CD4-positive, alpha-beta T cell treated with Interleukin-2 at 100 ng/mL for 4 hours (primary cell): ENCODE measurements around the gene MAN1A2.
A peak's percentile ranks its signal among the peaks of the same experiment; 100 is the strongest.
"Not testable (repeated sequence)": the region's sequence is repeated elsewhere in the genome, so short reads cannot be mapped to it uniquely, and the experiment has no call there.

Experiments used
- DNase-seq: peaks from one replicate; pipeline ENCODE4 v3.0.0-alpha.2; 2020; ENCODE audit warnings: low spot score

The MAN1A2 gene

DNA sequence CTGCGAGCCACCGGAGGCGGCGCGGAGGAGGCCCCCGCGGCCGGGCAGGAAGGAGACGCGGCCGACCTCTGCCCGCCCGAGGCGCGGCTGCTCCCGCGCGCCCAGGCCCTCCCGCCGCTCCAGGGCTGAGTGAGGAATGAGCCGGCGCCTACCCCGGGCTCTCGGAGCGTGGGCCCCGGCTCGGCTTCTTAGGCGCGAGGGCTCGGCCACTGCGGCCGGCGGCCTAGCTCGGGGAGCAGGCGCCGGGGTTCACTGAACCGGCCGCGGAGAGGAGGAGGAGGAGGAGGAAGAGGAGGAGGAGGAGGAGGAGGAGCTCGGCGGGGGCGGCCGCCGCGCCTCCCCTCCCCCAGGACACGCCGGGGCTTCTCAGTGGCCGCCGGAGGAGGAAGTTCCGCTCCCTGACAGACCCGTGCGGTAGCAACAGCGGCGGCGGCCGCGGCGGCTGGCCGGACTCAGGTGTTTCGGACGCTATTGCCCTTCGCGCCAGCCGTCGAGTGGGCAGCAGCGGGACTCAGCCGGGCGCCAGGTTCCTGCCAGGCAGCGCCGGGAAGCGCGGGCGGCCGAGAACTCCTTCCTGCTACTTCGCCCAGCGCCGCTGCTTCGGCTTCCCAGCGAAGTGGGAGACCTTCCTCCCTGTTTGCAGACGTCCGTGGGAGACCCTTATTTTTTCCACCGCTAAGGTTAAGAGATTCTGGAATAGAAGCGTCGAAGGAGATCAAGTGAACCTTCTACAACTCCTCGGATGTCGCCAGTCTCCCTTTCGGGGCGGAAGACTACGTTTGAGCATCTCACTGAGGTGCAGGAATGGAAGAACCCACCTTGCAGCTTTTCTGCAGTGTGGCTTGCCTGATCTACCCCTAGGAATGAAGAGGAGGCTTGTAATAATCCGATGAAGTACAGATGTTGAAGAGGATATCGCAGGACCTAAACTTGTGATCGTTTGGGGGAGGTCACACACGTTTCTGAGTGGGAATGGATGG is at the start of gene MAN1A2:
MAN1A2 (plus strand) TSS at position 404 of the 980 bp plus-strand sequence. CDS start 735 bp downstream, outside the sequence.
- DNase-seq = peak; percentile 78

DNA sequence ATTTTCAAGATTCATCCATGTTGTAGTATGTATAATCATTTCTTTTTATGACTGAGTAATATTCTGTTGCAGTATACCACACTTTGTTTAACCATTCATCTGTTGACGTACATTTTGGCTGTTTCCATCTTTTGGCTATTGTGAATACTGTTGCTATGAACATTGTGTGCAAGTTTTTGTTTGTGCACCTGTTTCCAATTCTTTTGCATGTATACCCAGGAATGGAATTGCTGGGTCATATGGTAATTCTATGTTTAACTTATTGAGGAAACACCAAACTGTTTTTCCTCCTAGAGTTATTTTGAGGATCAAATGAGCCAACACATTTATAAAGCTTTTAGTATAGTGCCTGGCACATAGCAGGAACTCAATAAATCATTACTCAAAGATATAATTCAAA is 49.2 kb upstream of the MAN1A2 start:
- DNase-seq = no peak

DNA sequence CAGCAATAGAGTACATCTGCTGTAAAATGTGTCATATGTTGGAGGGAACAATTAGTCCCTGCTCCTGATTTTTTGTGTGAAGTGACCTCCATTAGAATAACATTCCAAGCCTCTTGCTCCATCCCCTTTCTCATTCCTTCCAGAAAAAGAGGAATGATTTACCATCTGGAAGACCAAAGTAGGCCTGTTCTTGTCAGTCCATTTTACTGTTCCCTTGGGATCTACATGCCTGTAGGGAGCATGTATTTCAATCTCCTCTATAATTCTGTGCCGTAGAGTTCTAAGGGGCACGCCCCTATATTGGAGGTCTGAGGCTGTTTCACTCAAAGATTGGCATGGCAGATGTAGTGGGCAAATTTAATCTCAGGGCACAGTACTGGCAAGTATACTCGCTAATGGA is 48.8 kb upstream of the MAN1A2 start:
- no peak for DNase-seq

DNA sequence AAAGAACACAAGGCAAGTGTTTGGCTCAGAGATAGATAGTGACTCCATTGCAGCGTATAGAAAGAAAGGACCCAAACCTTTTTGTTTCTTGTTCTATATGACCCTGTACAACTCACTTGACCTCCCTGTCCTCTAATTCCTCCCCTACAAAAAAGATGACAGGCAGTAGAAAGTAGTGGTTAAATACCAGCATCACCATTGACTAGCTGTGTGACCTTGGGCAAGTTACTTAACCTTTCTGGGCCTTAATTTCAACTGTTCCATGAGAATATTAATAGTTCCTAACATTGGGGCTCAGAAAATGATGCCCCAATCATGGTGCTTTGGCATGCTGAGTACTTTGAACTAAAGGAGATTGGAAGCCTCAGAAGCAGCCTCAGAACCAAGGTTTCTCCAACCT is 46.7 kb upstream of the MAN1A2 start:
- no peak for DNase-seq

DNA sequence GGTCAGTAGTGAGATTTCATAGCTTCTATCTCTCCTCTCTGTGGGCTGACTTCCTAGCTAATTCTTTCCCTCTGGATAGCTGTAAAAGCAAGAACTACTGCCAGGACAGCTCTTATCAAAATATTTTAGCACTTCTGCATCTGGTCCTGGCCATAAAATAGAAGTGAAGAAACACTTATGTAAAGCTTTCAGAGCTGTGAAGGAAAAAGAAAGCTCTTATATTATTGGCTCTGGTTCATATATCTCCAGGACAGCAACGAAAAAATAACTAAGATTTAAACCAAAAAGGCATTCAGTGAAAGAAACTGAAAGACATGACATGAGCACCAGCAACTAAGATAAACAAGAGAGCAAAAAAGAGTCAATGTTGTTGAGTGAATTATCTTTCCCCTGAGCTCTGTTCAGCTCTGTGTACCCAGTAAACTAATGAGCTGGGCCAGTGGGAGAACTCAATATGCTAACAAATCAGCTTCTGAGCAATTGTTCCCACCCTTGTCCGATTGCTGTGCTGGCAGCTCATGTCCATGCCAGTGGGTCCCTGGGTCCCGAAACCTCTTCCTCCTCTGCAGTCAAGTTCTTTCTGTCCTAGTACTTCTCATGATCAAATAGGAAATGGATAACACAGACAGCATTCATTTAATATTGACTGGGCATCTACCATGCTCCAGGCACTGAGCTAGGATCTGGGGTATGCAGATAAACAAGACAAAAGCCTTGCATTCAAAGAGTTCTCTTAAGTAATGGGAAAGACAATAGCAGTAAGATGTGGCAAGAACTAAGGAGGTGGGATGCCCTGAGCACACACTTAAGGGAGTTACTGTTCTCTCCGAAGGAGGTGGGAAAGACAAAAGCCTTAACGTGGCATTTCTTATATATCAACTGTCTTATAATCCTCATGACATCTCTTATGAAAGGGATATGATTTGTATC is 45.3 kb upstream of the MAN1A2 start:
- no peak for DNase-seq

DNA sequence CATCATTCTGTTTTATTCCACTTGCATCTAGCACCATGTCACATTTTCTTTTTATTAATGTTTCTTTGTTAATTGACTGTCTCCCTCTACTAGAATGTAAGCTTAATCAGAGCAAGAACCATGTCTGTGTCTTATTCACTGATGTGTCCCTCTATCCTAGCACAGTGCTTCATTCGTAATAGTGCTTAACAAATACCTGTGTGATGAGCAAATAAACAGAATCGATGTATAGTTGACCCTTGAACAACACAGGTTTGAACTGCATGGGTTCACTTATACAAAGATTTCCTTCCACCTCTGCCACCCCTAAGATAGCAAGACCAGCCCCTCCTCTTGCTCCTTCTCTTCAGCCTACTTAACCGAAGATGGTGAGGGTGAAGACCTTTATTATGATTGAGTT is 42.9 kb upstream of the MAN1A2 start:
- no peak for DNase-seq

DNA sequence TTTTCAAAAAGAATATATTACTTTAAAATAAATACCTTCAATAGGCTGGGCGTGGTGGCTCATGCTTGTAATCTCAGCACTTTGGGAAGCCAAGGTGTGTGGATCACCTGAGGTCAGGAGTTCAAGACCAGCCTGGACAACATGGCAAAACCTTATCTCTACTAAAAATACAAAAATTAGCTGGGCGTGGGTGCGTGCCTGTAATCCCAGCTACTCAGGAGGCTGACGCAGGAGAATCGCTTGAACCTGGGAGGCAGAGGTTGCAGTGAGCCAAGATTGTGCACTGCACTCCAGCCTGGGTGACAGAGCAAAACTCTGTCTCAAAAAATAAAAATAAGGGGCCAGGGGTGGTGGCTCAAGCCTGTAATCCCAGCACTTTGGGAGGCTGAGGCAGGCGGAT is 41.2 kb upstream of the MAN1A2 start:
- not testable (repeated sequence) for DNase-seq

DNA sequence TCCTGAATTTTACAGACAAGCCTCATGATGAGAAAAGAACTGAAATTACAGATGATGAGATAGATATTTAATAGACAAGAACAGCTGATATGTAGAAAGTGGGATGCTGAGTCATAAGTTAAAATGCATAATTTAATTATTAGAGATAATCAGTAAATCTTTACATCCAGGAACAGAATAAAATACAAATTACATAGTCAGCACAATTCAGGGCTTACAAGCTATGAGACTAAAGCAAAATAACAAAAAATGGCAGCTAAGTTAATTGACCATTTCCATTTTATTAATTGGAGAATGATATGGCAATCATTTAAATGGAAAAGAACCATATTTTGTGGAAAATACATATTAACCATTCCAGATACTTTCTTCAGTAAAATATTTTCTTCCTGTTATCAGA is 40.2 kb upstream of the MAN1A2 start:
- DNase-seq = no peak

DNA sequence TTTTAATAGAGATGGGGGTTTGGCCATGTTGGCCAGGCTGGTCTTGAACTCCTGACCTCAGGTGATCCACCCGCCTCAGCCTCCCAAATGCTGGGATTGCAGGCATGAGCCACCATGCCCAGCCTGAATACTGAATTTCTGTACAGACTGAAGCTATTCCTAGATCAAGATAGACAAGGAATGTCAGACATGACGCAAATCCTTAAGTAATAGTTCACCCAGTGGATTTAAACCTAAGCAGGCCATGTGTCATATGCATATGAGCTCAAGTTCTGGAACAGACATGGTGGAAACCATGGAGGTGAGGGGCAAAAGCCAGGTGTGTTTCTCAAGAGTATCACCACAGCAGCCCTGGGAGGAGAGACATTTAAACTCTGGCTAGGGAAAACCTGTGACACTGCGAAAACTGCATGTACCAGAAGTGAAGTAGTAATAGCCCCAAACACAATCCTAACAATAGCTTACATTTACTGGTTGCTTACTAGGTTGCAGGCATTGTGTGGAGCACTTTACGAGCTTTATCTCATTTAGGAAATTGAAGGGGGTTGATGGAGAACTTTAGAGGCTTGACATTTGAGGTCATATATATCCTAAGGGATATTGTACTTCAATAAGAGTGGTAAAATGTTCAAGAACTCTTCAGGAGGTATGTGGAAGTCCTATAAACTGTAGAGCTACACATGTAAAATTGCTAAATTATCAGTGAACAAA is 31.7 kb upstream of the MAN1A2 start:
- no peak for DNase-seq

DNA sequence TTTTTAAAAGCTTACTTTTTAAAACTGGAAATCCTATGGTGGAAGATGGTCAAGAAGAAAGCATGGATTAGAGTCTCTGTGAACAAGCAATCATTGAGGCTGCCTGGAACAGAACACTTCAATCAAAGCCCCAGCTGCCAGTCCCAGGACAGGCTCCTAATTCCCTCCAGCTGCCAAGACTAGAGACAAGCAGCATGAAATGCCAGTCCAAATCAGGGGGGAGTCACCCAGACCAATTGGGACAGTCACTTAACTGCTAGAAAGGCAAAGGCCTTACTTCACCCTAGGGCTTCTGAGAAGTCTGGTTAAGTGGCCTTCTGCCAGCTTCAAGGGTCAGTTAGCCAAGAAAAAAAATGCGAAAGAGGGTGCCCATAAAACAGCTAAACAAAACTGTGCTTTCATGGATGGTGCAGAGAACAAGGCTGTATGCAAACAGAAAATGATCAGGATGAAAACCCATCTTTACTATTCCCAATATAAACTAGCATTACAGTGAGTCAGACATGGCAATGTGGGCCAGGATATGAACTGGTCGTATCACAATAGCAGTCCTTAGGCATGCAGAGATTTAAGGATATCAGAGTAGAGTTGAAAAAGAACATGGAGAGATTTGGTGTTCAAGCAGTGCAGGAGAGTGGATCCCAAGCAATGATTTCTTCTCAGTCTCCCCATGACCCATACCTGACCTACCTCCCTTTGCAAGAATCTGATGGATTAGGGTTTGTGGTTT is 31.0 kb upstream of the MAN1A2 start:
- DNase-seq = no peak

DNA sequence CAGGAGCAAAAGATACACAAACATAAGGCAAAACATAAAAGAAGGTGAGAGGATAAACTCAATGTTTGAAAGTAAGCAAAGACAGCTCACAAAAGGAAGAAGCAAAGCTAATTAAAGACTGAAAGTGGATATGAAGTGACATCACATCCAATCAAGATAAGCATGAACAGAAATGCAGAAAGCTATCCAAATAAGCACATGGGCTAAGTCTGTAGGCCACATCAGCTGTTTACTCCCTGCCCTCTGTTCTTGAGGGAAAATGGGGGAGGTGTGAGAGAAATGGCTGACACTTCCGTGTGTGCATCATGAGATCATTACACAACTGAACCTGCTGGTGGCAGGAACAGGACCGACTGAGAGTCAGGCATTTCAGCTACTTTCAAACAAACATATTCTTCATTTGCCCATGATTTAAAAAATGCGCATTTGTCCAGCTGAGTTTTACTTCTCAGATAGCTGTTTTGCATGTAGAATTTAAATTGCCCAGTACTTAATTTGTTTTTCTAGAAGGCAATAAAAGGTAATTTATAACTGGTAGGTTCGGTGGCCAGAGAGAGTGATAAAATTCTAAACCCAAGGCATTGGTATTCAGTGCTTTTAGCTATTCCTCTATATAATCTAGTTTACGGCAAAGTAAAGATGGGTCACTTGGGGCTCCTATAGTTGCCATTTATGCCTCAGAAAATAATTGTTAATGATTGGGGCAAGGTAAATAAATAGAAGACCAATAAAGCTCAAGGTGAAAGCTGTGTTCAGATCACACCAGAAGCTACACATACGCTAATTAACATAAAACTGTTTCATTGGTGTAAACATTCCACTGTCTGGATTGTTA is 27.2 kb upstream of the MAN1A2 start:
- peak; percentile 36 for DNase-seq

DNA sequence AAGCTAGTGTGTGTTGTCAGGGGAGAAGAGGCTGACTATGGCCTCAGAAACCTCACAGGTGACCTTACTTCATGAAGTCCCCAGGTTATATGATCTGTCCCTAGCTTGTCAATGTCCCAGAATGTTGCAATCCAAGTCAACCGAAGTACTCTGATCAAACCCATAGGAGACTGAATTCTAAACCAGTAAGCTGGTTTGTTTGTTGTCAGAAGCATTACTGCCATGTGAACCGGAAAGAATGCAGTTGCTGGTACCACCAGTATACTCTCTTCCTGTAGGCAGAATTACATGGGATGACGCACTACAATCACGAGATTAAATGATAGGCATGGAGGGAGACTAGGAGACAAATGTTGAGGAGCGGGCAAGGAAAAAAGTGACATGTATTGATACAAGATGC is 26.1 kb upstream of the MAN1A2 start:
- DNase-seq = no peak

DNA sequence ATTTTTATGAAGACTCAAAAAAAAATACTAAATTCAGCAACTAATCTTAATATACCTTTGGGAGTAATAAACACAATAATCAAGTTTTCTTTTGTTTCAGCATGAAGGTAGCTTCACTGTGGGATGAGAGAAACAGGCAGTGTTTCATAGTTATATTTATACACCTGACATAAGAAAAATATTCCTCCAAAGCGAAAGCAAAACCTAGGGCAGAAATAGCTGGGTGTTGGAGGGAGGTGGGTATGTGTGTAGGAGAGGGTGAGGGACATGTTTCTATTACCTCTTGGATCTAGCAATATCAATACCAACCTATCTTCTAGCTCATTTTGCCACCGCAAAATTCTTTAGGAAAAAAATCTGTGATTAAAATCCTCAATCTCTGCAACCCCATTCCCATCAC is 24.9 kb upstream of the MAN1A2 start:
- DNase-seq = no peak

DNA sequence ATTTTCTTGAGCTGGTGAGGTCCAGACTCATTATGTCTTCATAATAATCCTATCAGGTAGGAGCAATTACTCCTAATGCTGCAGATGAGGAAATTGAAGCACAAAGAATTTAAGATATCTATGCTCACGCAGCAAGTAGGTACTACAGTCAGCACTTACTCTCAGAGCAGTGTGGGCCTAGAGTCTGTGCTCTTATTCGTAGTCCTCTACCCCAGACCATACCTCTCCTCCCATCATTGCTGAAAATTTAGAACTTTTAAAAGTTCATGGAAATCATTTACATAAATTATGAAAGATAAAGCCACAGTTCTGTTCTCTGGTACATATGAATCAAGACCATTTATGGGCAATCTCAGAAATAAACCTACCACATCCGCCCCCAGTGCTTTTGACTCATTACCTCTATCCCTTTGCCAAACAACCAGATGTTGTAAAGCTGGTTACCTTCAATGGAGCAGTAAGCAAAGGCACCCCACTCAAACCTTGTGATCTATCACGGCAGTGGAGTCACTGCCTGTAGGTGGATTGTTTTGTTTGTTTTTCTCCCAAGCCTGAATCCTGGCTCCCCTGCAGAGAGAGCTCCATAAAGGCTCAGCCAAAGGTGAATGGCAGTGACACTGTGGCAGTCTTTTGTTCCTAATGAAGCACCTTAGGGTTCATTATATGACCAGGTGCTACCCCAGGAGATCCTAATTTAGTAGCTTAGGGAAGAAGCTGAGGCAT is 20.9 kb upstream of the MAN1A2 start:
- peak; percentile 44 for DNase-seq

DNA sequence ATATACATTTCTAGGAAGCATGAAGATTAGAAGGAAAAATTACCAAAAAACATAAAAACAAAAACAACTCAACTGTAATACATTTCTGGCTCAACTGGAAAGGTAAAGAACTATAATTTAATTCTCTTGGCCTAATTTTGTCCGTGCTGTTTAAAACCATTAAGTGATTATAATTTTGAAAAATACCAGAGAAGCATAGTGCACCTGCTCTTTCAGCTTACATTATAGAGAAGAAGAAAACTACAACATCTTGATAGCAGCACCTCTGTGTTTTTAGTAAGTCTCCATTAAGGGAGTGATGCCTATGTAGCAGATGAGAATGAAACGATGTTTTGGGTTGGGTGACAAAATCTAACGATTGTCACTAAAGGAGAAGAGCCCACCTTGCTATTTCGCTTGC is 19.3 kb upstream of the MAN1A2 start:
- no peak for DNase-seq

DNA sequence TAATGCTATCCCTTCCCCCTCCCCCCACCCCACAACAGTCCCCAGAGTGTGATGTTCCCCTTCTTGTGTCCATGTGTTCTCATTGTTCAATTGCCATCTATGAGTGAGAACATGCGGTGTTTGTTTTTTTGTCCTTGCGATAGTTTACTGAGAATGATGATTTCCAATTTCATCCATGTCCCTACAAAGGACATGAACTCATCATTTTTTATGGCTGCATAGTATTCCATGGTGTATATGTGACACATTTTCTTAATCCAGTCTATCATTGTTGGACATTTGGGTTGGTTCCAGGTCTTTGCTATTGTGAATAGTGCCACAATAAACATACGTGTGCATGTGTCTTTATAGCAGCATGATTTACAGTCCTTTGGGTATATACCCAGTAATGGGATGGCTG is 14.6 kb upstream of the MAN1A2 start:
- not testable (repeated sequence) for DNase-seq

DNA sequence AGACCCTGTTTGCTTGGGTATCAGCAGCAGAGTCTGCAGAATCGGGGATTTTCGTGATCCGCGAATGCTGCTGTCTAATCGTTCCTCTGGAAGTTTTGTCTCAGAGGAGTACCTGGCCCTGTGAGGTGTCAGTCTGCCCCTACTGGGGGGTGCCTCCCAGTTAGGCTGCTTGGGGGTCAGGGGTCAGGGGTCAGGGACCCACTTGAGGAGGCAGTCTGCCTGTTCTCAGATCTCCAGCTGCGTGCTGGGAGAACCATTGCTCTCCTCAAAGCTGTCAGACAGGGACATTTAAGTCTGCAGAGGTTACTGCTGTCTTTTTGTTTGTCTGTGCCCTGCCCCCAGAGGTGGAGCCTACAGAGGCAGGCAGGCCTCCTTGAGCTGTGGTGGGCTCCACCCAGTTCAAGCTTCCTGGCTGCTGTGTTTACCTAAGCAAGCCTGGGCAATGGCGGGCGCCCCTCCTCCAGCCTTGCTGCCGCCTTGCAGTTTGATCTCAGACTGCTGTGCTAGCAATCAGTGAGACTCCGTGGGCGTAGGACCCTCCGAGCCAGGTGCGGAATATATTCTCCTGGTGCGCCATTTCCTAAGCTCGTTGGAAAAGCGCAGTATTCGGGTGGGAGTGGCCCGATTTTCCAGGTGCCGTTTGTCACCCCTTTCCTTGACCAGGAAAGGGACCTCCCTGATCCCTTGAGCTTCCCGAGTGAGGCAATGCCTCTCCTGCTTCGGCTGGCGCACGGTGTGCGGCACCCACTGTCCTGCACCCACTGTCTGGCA is 9.2 kb upstream of the MAN1A2 start:
- DNase-seq = peak; percentile 47

DNA sequence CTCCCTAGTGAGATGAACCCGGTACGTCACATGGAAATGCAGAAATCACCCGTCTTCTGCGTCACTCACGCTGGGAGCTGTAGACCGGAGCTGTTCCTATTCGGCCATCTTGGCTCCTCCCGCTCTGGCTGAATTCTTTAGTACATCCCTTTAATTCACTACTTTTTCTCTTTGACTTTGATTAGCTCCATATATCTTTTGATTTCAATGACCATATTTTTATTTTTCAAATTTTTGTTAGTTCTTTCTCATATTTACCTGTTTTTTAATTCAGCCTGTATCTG is 8.7 kb upstream of the MAN1A2 start:
- not testable (repeated sequence) for DNase-seq

DNA sequence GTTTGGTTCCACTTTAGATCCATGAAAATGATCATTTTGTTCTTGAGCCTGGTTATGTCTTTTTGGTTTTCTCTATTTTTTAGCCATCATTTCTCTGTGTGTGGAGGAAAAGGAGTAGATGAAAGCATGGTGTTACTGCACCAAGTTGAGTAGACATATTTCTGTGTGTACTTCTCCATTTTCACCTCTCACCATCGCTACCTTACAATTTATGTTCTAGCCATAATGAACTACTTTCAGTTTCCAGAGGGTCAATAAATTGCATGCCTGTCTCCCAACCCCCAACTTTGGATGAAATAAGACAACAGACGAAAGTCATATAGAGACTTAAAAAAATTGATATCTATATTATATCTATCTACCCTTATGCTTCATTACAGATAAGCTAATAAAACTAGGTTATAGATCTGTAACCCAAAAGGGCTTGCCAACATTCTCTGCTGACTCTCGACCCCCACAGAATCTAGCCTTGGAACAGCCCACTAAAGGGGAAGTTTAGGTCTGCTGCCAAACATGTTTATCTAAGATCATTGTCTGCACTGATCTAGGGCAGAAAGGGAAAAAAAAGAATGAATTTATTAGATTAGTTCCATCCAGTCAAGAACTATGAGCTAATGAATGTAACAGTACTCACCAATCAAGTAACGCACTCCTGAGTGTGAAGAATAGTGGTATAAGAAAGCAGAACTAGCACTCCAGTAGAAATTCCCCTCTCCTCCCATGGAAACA is 7.5 kb upstream of the MAN1A2 start:
- no peak for DNase-seq
